AG10803 (cell line): ENCODE data around the gene KRTAP9-3.

Experiments
- DNase-seq: peaks from one replicate; pipeline ENCODE4 v3.0.0; 2010; ENCODE audit warnings: low read depth
- H3K4me3 ChIP-seq: 2 replicates; pipeline ENCODE4 v1.5.1; 2011; ENCODE audit warnings: mild to moderate bottlenecking, low read length, control low read depth
- TF ChIP-seq, protein P1 (sequence below): conservative IDR thresholded peaks from 2 replicates; pipeline ENCODE4 v1.5.1; 2011; ENCODE audit warnings: mild to moderate bottlenecking, low read length, control low read depth, inconsistent platforms

The KRTAP9-3 gene

DNA sequence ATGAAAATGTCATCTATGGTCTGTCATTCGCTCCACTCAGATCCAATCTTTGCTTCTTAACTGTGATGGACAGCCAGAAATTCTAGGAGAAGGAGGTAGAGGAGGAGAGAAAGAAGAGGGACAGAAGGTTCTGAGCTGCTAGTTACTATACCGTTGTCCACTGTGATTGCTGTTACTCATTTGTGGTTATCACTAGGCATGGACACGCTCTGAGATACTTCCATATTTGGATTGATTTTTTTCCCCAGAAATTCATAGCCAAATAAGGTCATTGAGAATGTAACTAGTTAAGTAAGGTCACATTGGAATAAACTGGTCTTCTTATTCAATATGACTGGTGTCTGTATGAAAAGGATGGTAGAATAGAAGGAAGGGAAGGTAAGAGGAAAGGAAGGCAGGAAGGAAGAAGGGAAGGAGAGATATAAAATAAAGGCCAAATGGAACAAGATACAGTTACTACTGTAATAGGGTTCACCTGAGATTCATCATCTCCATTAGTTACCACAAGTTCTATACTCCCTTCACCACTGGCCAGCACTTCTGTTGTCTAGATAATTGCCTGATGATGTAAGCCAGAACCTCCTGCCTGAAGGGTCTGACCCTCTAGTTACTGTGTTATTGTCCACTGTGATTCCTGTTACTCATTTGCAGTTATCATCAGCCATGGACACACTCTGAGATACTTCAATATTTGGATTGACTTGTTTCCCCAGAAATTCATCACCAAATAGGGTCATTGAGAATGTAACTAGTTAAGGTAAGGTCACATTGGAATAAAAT, 46.1 kb downstream of the KRTAP9-3 start:
- TF ChIP-seq, protein P1, sequence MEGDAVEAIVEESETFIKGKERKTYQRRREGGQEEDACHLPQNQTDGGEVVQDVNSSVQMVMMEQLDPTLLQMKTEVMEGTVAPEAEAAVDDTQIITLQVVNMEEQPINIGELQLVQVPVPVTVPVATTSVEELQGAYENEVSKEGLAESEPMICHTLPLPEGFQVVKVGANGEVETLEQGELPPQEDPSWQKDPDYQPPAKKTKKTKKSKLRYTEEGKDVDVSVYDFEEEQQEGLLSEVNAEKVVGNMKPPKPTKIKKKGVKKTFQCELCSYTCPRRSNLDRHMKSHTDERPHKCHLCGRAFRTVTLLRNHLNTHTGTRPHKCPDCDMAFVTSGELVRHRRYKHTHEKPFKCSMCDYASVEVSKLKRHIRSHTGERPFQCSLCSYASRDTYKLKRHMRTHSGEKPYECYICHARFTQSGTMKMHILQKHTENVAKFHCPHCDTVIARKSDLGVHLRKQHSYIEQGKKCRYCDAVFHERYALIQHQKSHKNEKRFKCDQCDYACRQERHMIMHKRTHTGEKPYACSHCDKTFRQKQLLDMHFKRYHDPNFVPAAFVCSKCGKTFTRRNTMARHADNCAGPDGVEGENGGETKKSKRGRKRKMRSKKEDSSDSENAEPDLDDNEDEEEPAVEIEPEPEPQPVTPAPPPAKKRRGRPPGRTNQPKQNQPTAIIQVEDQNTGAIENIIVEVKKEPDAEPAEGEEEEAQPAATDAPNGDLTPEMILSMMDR, result no peak
- H3K4me3 ChIP-seq, result no peak overlapping the region
- DNase-seq, result no peak
